RKO (cell line): ENCODE measurements around the gene ITPR2.
A peak's percentile ranks its signal among the peaks of the same experiment; 100 is the strongest.
"Not testable (repeated sequence)": the region's sequence is repeated elsewhere in the genome, so short reads cannot be mapped to it uniquely, and the experiment has no call there.

Source experiments
- DNase-seq: peaks from one replicate; pipeline ENCODE4 v3.0.0-alpha.2; 2016; ENCODE audit warnings: low spot score

Gene ITPR2

GRCh38 chr12:26729137-26729671 lies 103.8 kb downstream of the ITPR2 start:
- not testable (repeated sequence) for DNase-seq

- DNase-seq: no peak
Measured at GRCh38 chr12:26728205-26729050, 104.6 kb downstream of the ITPR2 start.

DNA sequence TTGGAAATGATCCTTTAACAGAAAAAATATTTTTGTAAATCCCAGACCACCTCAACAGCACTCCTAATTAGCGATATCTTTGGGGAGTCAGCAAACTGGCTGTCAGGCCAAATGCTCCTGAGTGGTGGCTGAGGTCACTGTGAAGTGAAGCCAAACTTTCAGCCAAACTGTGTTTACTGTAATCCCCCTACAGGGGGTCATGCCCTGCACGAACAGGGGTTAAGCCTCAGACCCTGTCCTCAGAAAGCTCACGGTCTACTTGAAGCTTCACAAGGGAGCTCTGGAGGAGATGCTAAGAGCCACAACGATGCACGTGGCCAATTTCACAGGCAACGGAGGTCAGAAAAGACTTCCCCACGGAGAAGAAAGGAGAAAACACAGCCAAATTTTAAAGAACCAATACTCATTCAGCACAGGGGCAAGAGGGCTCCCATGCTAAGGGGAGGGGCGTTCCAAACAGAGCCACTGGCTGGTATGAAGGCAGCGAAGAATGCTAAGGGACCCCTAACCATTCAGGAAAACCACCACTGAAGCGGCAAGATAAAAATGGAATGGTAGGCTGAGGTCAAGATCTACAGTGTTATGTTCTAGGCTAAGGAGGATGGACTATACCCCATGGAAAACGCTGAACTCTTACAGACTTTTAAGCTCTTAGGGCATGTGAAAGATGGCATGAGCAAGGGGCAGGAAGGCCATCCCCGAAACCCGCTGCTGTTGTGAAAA lies 105.4 kb downstream of the ITPR2 start:
- DNase-seq: no peak

DNA sequence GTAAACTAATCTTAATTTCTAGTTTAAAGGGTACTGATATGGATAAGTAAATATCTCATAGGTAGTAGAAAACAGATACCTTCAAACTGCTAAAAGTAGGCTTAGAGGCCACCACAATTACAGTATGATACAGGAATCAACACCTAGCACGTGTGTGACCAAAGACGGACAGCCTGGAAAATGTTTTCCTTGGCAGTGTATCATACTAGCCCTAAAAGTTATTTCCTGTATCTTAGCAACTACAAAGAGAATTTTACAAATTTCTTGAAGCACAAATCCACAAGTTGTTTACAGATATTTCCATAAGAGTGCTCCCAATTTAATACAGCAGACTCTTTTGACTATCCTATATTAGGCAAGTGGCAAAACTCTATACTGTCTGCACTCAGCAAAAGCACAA lies 106.0 kb downstream of the ITPR2 start:
- no peak for DNase-seq

DNA sequence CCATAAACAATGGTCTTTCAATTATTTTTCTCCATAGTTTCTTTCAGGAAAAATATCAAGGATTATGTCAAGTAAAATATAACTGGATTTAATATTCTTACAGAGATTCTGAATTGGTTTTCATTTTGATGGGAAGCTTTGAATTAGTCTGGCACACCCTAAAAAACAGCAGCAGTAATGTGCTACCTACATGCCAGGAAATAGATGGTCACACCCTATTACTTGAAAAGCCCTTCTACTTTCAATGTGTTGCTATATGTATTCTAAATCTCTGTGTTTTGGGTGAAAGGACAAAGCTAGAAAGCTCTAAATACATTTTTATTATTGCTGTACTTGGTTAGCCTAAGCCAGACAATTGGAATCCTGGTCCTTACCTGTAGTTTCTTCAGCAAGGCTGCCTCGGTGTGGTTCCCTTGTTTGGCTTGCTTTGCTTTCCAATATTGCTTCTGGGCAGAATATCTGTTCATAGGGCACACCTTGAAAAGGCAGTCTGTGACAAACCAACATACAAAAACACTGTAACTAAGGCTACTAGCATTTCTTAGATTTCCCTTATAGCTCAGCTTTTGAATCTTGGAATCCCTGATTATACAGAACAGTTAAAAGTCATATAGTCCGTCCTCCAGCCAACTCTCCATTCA lies 107.6 kb downstream of the ITPR2 start:
- DNase-seq: no peak

DNA sequence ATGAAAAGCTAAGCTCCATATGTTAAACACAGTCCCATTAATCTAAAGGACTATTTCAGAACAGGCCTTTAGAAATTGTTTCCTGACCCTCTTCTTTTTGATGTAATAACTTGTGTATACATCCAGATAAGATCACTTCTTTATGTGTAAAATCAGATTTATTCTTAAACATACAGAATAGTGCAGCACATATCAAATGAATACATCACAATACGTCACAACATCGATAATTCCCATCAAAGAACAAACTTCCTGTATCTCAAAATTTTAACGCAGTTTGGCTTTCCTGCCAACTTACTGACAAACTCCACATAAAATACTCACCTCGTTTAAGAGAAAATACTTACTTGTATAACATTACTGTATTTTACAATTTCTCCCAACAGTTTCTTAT lies 108.7 kb downstream of the ITPR2 start:
- no peak for DNase-seq

GRCh38 chr12:26723379-26724308 lies 109.3 kb downstream of the ITPR2 start:
- DNase-seq: no peak

DNA sequence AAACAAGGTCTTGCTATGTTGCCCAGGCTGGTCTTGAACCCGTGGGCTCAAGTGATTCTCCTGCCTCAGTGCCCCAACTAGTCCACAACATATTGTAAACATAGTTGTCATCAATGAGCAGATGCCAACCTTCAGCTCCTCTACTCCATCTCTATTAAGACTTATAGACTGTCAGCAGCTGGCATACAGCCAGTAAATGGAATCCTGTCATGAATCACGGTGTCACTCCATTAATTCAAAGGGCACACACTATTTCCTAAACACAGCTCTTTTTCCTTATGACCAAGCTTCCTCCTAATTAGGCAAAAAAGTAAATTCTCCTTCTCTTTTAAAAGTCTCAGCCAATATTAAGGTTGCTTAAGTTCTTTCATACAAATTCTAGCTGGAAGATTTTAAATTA lies 111.2 kb downstream of the ITPR2 start:
- DNase-seq: peak; percentile 47

DNA sequence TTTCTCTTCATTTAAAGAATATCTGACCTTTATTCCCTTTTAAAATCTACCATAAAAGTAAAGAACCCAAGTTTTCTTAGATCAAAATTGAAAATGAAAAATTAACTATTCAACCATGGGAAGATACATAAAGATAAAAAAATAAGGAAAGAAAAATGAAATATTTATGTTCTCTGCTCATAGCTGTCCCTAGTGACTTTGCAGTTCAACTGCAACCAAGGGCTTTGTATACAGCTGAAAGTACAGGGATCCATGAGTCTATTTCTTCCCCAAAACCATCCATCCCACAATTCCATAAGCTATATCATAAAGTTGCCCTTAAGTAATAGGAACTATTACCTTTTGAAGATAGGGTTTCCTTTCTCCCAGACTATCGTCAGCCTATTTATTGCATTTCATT lies 113.1 kb downstream of the ITPR2 start:
- DNase-seq: peak; percentile 21

DNA sequence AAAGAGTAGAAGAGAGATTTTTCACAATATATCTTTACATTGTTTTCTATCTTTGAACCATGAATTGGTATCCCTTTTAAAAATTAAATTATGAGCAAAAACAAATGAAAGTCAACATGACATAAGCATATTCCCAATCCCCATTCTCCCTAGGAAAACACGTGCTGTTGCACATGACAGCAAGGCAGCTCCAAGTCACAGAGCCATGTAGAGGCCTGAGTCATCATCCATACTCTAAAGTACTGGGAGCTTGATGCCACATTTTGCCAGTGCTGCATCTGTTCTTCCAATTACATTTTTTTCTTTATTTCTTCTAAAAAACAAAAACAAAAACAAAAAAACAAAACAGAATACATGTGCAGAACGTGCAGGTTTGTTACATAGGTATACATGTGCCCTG lies 115.2 kb downstream of the ITPR2 start:
- DNase-seq: peak; percentile 11

DNA sequence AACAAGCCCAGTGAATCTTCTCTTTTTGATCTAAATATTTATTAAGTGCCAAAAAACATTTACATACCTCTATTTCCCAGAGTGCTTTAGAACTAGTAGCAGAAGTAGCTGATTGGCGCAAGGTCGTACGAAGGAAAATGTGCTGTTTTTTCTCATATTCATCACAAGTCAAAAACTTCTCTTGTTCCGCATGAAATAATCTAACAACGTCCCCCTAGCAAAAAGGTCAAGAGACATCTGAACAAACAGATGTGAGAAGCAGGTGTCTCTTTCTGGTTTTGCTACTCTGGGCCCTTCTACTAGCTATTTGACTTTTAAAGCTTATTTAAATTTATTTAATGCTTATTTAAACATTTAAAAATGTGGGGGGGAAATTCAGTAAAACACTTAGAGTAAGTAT lies 117.8 kb downstream of the ITPR2 start:
- DNase-seq: no peak

DNA sequence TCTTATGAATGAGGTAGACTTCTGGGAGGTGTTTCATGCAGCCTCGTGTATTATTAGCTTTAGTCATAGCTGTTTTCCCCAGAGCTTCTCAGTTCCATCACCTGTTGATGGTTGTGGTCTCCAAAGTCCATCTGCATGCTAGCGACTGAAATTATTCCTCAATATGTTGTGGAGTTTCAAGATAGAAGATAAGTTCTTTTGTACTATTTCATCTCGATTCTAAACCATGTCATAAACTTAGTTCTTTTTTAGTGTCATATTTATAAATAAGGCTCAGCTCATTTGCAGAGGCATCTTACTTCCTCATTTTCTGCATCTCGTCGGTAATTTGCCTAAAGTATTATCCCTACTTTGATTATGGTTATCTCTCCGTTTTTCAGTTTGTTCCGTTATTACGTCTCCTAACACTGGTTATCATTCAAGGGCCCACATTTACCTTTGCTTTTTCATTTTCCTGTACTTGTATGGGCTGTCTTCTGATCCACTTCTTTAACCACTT lies 119.1 kb downstream of the ITPR2 start:
- DNase-seq: no peak

GRCh38 chr12:26712892-26713291 lies 120.1 kb downstream of the ITPR2 start:
- DNase-seq: no peak

DNA sequence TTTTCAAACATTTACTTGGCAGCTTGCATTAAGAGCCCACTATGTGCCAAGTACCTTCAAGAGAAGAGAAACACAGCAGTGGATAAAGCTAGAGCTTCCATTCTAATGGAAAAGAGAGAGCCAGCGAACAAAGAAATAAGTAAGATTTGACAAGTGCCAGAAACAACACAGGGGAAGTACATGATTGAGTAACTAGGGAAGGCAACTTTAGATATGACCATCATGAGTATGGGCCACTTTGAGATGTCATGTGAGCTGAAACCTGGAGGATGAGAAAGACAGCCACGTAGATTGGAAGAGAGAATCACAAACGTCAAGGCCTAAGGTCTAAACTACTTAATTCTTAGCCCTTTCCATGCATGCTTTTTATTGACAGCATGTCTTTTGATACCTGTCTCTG lies 121.4 kb downstream of the ITPR2 start:
- DNase-seq: no peak

- no peak for DNase-seq
Measured at GRCh38 chr12:26711072-26711471, 121.9 kb downstream of the ITPR2 start.

DNA sequence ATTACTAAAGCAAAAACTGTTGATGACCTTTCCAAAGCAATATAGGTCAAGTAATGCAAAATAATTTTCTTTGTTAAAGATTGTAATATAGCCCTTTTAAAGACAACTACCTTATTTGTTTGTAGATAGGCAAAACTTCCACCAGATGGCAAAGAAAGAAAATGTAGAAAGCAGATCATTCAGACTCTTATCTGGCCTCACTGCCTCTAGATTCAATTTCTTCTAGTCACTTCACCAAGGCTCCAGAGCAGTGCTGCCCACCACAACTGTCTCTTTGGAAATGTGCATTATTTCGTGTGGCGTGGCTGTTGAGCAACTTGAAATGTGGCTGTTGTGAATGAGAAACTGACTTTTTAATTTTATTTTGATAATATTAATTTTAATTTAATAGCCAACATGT lies 127.1 kb downstream of the ITPR2 start:
- DNase-seq: no peak

DNA sequence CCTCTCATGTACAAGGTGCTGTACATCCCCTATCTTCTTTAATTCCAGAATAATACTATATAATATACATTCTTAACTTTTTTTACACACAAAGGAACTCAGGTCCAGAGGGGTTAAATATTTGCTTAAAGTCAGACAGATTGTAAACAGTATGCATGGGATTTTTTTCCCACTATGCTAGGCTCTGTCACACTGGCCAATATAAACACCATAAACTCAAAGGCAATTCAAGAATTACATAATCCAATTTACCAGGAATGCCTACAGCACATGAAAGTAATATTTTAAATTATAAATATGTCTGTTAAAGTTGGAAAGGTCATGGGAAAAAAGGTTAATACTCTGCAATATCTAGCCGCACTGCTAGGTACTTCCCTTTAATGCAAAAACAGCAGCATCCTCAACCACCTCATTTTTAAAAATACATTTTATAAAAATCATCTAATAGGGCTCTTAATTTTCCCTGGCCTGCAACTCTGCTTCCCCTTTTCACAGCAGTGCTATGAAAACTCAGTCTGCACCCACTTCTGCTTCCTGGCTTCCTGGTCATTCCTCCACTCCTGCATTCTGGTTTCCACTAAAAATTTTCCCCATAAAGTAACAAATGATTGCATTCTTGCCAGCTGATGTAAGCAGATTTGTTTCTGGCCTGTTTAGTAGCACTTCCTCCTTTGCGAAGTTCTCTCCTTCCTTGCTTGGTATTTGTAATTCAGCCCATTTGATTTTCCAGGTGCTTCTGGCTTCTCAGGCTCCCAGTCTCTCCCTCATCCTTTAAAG lies 128.1 kb downstream of the ITPR2 start:
- DNase-seq: no peak

DNA sequence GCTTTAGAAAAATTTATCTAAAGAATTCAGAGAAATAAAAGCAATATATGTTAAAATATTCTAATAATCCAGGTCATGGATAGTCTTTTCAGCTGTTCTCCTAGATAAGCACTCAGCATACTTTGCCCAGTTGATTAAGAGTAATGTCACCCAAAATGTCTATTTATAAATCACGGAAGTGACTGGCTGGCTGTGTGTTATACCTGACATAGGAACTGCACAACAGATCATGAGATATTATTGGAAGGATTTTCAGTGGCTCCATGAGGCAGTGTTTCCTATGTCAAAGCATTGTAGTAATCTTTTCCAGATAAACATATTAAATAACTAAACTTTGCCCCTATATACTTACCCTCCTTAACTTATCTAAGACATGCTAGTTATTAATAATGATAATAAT lies 128.8 kb downstream of the ITPR2 start:
- DNase-seq: no peak

- no peak for DNase-seq
Measured at GRCh38 chr12:26702741-26703140, 130.3 kb downstream of the ITPR2 start.

- DNase-seq: peak; percentile 81
Measured at GRCh38 chr12:26701604-26702215, 131.3 kb downstream of the ITPR2 start.
